WTC11 (cell line): Measurements from ENCODE around the gene HNF1B.

Experiments used
- ATF3 ChIP-seq: sonication (generic); formaldehyde crosslinking; conservative IDR thresholded peaks from 2 replicates; pipeline ENCODE4 v1.8.1; 2022; ENCODE audit warnings: mild to moderate bottlenecking, missing genetic modification reagents
- CTCF ChIP-seq: fragments of 200-600 bp; IDR thresholded peaks from 2 replicates; pipeline ENCODE4 v1.8.0; 2022; ENCODE audit warnings: antibody characterized with exemption

- no peak for TF ChIP-seq CTCF
- TF ChIP-seq ATF3 = no peak
Measured at GRCh38 chr17:37735165-37735564, 9.7 kb downstream of the HNF1B start.
